K562 (cell line): ENCODE measurements around the gene BAIAP3. TPM values are rescaled to one million over a fixed set of nuclear protein-coding genes. Genes with fewer than 3 reads are reported as not detected.
A peak's percentile ranks its signal among the peaks of the same experiment; 100 is the strongest.

Source experiments
- CCNT2 ChIP-seq: IDR thresholded peaks from 2 replicates; pipeline ENCODE4 v1.6.1; 2011; ENCODE audit warnings: borderline replicate concordance, low read depth, mild to moderate bottlenecking, moderate library complexity, mixed read lengths, low read length; ENCODE audit not compliant: insufficient read length; ENCODE audit errors: extremely low read depth
- CHCHD3 ChIP-seq: fragments of 250-450 bp; sonication (Bioruptor Pico); IDR thresholded peaks from 2 replicates; pipeline ENCODE4 v2.1.2; 2022; ENCODE audit warnings: mild to moderate bottlenecking
- GTF3C2 ChIP-seq: IDR thresholded peaks from 3 replicates; pipeline ENCODE4 v1.6.1; 2011; ENCODE audit warnings: borderline replicate concordance, mild to moderate bottlenecking, moderate library complexity; ENCODE audit not compliant: insufficient read length; ENCODE audit errors: extremely low read depth
- PTBP1 ChIP-seq: fragments of 200-400 bp; formaldehyde crosslinking; IDR thresholded peaks from 2 replicates; pipeline ENCODE4 v1.6.1; 2017; ENCODE audit warnings: low read depth, low read length
- REST ChIP-seq, 2 experiments: fragments of 450-650 bp; formaldehyde crosslinking in 1 of 2; IDR thresholded peaks; 2 replicates each; pipeline versions ENCODE4 v1.4.0 to v1.6.1; 2014 to 2020; ENCODE audit warnings: mild to moderate bottlenecking in 2 of 2, borderline replicate concordance in 1 of 2, low read depth in 1 of 2
- TBP ChIP-seq: optimal IDR thresholded peaks from 2 replicates; pipeline ENCODE3; 2011; ENCODE audit warnings: low read depth, low read length, improper control_type of control experiment
- TGIF2 ChIP-seq: sonication (generic); formaldehyde crosslinking; IDR thresholded peaks from 2 replicates; pipeline ENCODE4 v1.8.1; 2022; ENCODE audit warnings: mild to moderate bottlenecking, missing genetic modification reagents, moderate library complexity
- THAP12 ChIP-seq: fragments of 250-450 bp; sonication (Bioruptor Pico); IDR thresholded peaks from 2 replicates; pipeline ENCODE4 v1.9.0; 2021; ENCODE audit warnings: mild to moderate bottlenecking, inconsistent platforms
- YY1 ChIP-seq, 3 experiments: IDR thresholded peaks; 2 replicates each; pipeline ENCODE4 v1.6.1; 2011; ENCODE audit warnings: low read length in 2 of 3, mild to moderate bottlenecking in 2 of 3, moderate library complexity in 2 of 3, borderline replicate concordance in 1 of 3, control low read depth in 1 of 3, low read depth in 1 of 3; ENCODE audit not compliant: insufficient read depth in 3 of 3, insufficient replicate concordance in 2 of 3, control insufficient read depth in 1 of 3, insufficient read length in 1 of 3; ENCODE audit errors: extremely low read depth in 1 of 3
- ZKSCAN8 ChIP-seq: fragments of 200-800 bp; sonication (Bioruptor generic); IDR thresholded peaks from 2 replicates; pipeline ENCODE4 v1.6.1; 2016; ENCODE audit warnings: missing genetic modification characterization, missing compliant biosample characterization
- polyA plus RNA-seq, 8 experiments: library from polyadenylated mRNA; depleted of rRNA in 4 of 8; stranded (reverse) in 5 of 8; unstranded in 3 of 8; fragments of >200 nt; fragmentation: Nextera tagmentation in 2 of 8; fragmentation: Illumina TruSeq in 1 of 8; extraction: Ambion mirVana in 2 of 8; extraction: Trizol in 1 of 8; gene quantifications; 2 replicates each; pipeline versions ENCODE4 v1.2.1 to v1.2.3, GENCODE V29; 2011 to 2014; ENCODE audit warnings: inconsistent platforms in 1 of 8, missing spikeins in 1 of 8
- total RNA-seq, 7 experiments: library from RNA; depleted of rRNA in 6 of 7; stranded (reverse); fragments of >200 nt in 6 of 7; fragmentation: Illumina TruSeq in 2 of 7; extraction: Trizol in 2 of 7; gene quantifications; 2 replicates each; pipeline versions ENCODE4 v1.2.1 to v1.2.3, GENCODE V29; 2011 to 2021; ENCODE audit warnings: low replicate concordance in 1 of 7

BAIAP3 gene
- total and polyA plus RNA-seq, 9 of the 15 experiments (the other 6 are each of a cell fraction or from before 2014, with no cell fraction given): 0.03 to 4.5 (median 0.57) TPM; not detected in 1

DNA sequence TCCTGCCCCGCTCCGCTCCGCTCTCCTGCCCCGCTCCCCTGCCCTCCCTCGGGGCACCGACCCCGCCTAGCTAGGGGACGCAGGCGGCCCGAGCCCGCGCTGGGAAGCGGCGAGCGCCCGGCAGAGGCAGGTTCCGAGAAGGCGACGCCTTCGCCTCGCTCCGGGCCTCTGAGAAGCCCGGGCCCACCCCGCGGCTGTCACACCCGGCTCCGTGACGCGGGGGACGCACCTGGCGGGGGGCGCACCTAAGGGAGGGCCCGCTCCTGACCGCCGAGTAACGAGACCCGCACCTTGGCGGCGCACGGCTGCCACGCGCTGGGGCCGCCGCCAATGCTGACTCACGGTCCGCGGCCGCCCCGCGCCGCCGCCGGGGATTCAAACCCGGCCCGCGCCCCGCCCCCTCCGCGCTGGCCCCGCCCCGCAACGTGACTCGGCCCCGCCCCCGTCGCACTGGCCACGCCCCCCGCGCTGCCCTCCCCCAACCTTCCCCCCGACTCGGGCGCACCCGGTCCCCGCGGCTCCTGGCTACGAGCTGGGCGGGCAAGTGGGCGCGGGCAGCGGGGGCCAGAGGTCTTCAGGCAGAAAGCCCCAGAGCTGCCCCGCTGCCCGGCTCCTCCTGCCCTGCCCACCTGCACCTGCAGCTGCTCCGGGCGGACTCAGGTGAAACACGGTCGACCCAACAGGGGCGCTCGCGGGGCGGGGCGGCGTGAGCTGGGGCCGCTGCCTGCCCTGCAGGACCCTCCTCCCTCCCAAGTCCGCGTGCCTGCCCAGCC lies 46.0 kb downstream of the BAIAP3 start (continued):
- TF ChIP-seq THAP12 (CRISPR knock-in tag) (peak; percentile 91), GTF3C2 (no peak), REST (IDR thresholded peaks at IDR 0.05; ENCODE audit: borderline replicate concordance) (no peak), REST (CRISPR knock-in tag; IDR thresholded peaks at IDR 0.05; ENCODE audit: low read depth) (0 out of 2 replicates have a peak, but pooled peaks have one; percentile 19), PTBP1 (no peak), YY1 (IDR thresholded peaks at IDR 0.05; ENCODE audit: borderline replicate concordance in 1 of 3, control insufficient read depth in 1 of 3, extremely low read depth in 1 of 3, insufficient read depth in 3 of 3, insufficient read length in 1 of 3, insufficient replicate concordance in 2 of 3, low read depth in 1 of 3, low read length in 2 of 3) (peak in 1 of 3 experiments; percentile 56), TGIF2 (peak; percentile 97; the same call in 1 of the 2 replicates), ZKSCAN8 (CRISPR knock-in tag) (no peak), CHCHD3 (CRISPR knock-in tag) (no peak), CCNT2 (peak; percentile 39), TBP (peak; percentile 82)
